GM18507 (cell line): ENCODE data around the gene INTS4.
"Not testable (repeated sequence)": the region's sequence is repeated elsewhere in the genome, so short reads cannot be mapped to it uniquely, and the experiment has no call there.

Source experiments
- DNase-seq: peaks from one replicate; pipeline ENCODE4 v3.0.0; 2011; ENCODE audit warnings: low read depth; ENCODE audit not compliant: insufficient read length; ENCODE audit errors: extremely low spot score
- FAIRE-seq: peaks from 2 replicates; lab custom pipeline; 2011; peaks lifted over from hg19 to GRCh38; lab: Jason Lieb, UNC

INTS4 gene

DNA sequence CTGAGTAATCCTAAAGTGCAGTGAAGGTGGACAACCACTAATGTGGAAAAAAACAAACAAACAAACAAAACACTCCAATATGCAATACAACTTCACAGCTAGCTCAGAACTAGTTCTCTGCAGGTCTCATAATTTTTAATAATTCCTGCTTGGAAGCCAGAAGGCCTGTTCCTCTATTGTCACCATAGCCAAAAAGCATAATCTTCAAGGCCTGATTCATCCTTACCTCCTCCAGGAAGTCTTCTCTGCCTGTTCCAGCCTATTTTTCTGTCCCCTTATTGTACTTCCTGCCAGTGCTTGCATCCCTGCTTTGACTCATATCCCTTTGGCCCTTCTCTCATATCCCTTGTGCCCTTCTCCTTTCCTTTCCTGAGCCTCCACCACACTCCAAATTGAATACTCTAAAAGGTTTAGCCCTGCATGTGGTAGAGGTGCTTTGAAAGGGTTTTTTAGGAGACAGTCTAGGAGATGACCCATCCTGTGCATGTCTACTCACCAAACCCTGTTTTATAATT, 104.3 kb downstream of the INTS4 start:
- FAIRE-seq, DNase-seq: not testable (repeated sequence)

DNA sequence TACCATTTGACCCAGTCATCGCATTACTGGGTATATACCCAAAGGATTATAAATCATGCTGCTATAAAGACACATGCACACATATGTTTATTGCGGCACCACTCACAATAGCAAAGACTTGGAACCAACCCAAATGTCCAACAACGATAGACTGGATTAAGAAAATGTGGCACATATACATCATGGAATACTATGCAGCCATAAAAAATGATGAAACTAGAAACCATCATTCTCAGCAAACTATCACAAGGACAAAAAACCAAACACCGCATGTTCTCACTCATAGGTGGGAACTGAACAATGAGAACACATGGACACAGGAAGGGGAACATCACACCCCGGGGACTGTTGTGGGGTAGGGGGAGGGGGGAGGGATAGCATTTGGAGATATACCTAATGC, 105.4 kb downstream of the INTS4 start:
- FAIRE-seq, DNase-seq: not testable (repeated sequence)

DNA sequence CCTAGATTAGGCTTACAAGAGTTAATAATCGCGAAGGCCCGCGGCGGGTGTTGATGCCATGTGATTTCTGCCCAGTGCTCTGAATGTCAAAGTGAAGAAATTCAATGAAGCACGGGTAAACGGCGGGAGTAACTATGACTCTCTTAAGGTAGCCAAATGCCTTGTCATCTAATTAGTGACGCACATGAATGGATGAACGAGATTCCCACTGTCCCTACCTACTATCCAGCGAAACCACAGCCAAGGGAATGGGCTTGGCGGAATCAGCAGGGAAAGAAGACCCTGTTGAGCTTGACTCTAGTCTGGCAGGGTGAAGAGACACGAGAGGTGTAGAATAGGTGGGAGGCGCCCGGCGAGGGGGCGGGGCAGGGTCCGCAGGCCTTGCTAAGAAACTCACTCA, 108.1 kb downstream of the INTS4 start:
- FAIRE-seq (no peak), DNase-seq (no peak)

DNA sequence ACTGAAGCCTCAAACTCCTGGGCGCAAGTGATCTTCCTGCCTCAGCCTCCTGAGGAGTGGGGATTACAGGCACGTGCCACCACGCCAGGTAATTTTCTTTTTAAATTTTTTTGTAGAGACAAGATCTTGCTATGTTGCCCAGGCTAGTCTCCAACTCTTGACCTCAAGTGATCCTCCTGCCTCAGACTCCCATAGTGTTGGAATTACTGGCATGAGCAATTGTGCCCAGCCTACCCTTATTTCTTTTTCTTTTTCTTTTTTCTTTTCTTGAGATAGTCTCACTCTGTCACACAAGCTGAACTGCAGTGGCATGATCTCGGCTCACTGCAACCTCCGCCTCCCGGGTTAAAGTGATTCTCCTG, 109.7 kb downstream of the INTS4 start:
- no peak for FAIRE-seq

DNA sequence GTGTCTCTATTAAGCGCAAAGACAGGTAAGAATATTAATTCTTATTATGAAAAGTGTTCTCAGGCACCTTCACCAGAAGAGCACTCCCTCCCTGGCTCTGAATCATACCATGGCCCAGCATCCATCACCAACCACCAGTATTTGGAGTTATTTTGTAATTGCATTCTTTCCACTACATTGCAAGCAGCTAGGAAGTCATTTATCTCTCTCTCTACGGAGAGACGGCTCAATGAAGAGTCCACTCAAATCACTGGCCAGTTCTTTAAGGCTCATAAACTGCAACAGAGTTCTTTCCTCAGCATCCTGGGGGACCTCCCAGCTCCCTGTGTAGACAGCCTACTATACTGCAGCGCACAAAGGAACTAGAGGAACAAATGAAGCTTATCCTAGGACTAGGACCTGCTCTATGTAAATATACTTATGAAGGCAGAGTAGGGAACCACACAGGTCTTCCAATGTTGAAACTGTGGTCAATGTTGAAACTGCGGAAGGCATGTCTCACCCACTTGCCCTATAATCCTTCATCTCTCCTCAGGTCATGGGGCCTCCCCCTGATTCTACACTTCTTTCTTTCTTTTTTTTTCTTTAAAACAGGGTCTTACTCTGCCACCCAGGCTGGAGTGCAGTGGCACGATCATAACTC, 110.2 kb downstream of the INTS4 start:
- DNase-seq, result no peak
- no peak for FAIRE-seq

More for the DNA sequence above, 109.7 kb downstream of the INTS4 start:
- DNase-seq, result no peak

DNA sequence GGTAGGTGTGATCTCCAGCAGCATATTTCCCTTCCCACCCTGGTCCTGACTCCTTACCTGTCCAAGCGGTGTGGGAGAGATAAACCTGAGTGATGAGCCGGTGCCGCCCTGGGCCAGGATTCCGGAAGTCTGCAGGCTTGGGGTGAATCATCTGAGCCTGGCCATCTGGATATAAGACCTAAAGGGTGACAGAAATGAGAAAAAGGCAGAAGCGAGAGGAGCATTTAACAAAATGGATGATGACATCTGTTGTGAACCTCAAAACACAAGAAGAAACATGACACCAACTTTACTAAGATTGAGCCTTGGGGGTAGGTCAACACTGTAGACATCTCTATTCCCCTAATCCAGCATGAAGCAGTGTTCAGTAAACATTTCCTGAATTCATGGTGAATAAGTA, 110.7 kb downstream of the INTS4 start:
- FAIRE-seq (no peak), DNase-seq (no peak)

DNA sequence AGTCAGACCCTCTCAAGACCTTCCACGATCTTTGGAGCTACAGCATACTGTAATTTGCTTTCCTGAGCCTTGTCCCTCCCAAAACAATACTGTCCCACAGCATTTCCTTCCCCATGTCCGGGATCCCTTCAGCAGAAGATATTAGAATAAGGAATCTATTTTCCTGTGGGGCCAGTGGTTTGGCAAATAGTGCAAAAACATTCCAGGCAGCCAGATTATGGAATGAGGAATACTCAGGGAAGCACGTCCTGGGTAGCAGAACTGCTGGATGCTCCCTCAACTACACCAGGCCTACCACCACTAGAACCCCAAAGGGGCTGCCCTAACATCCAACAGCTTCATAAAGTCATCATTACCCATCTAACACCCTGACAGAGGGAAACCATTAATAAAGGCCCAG, 112.1 kb downstream of the INTS4 start:
- DNase-seq, result no peak
- no peak for FAIRE-seq

DNA sequence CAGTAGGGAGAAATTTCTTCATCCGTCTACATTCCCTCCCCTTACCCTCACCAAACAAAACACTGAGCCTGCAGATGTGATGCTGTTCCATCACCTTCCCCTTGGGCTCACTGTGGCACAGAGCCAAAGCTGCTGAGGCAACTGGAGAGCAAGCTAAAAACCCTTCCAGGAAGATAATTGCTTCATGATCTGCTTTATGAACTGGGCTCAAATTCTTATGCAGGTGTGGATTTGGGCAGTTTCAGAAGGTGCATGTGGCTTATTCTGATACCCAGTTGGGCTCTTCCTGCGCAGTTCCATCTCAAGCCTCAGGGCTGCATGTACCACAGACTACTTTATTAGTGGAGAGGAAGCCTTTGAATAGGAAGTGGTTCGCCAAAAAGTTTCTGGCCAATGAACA, 115.2 kb downstream of the INTS4 start:
- DNase-seq (no peak), FAIRE-seq (peak; percentile 45)

DNA sequence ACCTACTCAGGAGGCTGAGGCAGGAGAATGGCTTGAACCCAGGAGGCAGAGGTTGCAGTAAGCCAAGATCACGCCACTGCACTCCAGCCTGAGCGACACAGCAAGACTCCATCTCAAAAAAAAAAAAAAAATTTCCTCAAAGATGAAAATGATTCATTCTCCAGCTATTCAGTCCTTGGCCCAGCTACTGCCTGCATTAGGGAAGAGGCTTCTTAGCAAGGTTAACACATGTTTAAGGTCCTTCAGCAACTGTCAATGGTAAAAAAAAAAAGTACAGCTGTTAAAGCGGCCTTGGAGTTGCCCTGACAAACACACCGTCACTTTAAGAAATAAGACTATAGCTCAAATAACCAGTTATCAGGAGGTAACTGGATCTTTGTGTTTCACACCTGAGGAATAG, 116.2 kb downstream of the INTS4 start:
- DNase-seq, FAIRE-seq: not testable (repeated sequence)

DNA sequence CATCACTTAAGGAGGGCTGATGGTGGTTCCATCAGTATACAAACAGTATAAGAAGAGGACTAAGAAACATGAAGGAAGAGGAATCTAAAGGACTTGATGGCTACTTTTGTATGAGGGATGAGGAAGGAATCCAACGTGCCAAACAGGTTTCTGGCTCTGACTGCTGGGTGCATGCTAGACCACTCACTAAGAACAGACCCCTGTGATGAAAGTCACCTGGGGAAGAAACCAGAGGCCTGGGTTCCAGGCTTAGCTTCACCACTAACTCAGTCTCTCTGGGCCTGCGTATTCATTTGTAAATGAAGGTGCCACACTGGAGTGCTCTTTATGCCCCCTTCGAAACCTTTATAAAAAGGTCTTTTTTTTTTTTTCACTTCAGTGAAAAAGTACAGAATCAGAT, 118.4 kb downstream of the INTS4 start:
- FAIRE-seq (no peak), DNase-seq (no peak)

DNA sequence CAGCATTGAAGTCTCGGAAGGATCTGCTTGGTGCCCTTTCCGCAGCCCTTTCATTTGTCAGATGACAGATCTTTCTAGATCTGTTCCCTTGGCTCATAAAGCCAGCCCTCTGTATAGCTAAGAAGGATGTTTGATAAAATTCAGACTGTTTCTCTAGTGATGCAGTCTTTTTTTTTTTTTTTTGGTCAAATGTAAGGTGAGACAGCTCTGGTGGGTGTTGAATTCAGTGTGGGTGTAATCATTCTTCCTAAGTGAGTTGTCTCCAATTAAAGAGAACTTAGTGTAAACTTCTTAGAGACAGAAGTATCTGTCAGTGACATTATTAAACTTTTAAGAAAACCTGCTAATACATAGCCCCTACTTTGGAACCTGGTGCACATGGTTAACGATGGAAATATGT, 120.3 kb downstream of the INTS4 start:
- FAIRE-seq, result no peak

DNA sequence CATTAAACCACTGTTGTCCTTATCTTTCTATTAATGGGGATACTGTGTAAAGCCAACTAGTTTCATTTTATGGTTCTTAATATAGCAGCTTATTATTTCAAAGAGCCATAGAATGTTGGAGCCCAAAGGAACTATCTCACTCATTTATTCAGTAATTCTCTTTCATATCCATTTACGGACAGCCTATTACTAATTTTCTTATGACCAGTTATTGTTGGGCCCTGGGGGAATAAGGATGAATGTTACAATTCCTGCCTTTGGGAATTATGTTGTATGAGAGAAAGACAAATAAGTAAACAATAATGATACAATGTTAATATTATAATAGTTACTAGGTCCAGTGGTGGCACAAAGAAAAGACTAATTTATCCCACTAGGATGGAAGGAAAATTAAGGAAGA, 121.1 kb downstream of the INTS4 start:
- DNase-seq (no peak), FAIRE-seq (no peak)

More for the DNA sequence above, 120.3 kb downstream of the INTS4 start:
- no peak for DNase-seq

DNA sequence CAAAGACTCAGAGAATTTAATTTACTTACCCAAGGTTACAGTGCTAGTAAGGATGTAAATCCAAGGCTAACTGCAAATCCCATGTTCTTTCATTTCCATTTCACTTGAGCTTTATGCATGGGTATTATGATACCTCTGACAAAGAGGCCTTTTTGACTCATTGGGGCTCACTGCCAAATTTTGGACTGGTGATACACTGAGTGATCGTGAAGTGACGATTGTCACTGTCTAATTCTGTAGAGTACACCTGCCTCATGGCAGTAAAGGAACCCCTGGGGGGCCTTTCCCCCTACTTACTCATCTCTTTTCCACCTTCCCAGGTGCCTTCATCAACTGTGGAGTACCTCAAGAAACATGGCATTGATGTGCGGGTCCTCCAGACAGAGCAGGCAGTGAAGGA, 122.6 kb downstream of the INTS4 start:
- DNase-seq (no peak), FAIRE-seq (no peak)

DNA sequence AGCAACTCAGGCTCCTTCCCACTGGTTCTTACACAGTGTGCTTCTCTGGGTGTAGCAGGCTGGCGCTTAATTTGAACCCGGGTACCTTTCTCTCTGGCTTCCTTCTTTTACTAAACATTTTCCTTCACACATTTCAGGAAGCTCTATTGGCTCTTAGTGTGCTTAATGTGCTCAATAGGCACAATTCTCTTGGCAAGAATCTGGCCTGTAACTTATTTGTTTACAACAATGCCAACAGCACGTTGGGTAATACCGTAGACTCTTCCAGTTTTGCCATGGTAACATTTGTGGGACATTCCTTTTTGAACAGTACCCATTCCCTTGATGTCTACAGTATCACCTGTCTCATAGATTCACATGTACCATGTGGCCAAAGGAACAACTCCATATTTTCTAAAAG, 125.7 kb downstream of the INTS4 start:
- DNase-seq (no peak), FAIRE-seq (no peak)

DNA sequence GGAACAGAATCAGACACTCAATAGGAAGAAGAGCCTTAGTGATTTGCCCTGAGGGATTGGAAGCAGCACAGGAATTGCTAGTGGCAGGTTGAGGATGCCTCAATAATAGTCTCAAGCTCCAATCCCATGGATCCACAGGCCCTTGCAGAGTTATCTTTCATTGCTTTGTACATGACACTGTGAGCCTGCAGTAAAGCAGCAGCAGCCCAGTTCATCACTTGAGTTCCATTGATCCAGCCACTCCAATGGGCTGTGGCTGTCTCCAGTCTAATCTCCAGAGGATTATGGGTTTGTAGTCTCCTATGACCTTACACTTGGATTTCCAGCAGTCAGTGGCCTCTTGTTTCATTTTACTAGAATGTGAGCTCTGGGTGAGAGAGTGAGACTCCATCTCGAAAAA, 128.1 kb downstream of the INTS4 start:
- FAIRE-seq (no peak), DNase-seq (no peak)

DNA sequence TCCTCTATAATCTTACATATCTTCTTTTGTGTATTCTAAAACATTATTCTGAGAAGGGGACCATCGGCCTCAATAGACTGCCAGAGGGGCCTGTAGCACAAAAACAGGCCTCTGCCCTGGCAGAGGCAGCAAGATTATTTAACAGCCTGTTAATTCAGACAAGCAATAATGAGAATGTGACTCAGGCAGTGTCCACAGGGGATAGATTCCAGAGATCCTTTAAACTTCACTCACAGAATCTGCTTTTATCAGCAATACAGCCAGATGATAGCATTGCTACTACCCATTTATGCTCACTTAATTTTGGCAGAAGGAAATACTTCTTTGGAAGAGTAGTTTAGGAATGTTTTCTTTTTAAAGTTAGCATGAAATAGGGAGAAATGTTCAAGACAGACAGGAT, 128.7 kb downstream of the INTS4 start:
- no peak for FAIRE-seq
- DNase-seq, result no peak

DNA sequence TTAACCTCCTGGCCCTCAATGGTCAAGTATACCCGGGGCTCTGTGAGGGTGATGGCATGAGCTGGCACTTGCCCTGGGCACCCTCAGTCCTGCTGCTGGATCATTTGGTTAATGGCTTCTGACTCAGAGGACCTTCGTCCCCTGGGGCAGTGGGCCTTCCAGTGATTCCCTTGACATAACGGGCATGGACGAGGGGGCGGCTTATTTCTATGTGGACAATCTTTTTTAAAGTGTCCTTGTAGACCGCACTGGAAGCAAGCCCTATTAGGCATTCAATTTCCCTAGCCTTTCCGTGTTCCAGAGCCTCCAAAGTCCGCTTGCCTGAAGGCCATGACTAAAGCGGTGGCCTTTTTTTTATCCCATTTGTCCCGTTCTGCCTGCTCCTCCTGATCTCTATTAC, 133.0 kb downstream of the INTS4 start:
- FAIRE-seq, DNase-seq: not testable (repeated sequence)

DNA sequence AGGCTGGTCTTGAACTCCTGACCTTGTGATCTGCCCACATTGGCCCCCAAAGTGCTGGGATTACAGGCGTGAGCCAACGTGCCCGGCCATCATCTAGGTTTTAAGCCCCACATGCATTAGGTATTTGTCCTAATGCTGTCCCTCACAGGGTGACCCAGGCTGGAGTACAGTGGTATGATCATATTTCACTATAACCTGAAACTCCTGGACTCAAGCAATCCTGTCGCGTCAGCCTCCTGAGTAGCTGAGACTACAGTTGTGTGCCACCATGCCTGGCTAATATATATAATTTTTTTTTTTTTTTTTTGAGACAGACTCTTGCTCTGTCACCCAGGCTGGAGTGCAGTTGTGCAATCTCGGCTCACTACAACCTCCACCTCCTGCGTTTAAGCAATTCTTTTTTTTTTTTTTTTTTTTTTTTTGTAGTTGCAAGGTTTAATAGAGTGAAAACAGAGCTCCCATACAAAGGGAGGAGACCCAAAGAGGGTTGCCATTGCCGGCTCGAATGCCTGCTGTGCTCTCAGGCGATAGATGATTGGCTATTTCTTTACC, 136.5 kb downstream of the INTS4 start:
- not testable (repeated sequence) for FAIRE-seq

DNA sequence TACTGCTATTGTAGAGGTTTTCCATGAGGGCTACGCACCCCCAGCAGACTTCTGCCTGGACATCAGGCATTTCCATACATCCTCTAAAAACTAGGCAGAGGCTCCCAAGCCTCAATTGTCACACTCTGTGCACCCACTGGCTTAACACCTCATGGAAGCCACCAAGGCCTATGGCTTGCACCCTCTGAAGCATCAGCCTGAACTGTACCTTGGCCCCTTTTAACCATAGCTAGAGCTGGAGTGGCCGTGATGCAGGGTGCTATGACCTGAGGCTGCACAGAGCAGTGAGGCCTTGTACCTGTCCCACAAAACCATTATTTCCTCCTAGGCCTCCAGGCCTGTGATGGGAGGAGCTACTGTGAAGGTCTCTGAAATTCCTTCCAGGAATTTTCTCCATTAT, 139.6 kb downstream of the INTS4 start:
- FAIRE-seq, result no peak
- no peak for DNase-seq

More for the DNA sequence above, 136.5 kb downstream of the INTS4 start:
- DNase-seq, result not testable (repeated sequence)

DNA sequence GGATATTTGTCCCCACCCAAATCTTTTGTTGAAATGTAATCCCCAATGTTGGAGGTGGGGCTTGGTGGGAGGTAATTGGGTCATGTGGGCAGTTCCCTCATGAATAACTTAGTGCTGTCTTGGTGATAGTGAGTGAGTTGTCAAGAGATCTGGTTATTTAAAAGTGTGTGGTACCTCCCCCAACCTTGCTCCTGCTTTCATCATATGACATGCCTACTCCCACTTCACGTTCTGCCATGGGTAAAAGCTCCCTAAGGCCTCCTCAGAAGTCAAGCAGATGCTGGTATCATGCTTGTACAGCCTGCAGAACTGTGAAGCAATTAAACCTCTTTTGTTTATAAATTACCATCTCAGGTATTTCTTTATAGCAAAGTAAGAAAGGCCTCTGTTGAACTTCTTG, 143.0 kb downstream of the INTS4 start:
- DNase-seq, result no peak
- no peak for FAIRE-seq

DNA sequence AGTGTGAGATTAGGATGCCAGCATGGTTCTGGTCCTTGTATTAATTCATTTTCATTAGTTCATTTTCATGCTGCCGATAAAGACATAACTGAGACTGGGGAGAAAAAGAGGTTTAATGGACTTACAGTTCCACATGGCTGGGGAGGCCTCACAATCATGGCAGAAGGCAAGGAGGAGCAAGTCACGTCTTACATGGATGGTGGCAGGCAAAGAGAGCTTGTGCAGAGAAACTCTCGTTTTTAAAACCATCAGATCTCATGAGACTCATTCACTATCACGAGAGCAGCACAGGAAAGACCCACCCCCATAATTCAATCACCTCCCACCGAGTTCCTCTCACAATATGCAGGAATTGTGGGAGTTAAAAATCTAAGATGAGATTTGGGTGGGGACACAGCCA, 150.8 kb downstream of the INTS4 start:
- not testable (repeated sequence) for DNase-seq, FAIRE-seq
